ENCODE data around the gene ZNF319. TPM values are rescaled to one million over a fixed set of nuclear protein-coding genes. Genes with fewer than 3 reads are reported as not detected.

Gene ZNF319
- total RNA-seq, 1 donor from 2014 or later: 14.2 TPM

DNA sequence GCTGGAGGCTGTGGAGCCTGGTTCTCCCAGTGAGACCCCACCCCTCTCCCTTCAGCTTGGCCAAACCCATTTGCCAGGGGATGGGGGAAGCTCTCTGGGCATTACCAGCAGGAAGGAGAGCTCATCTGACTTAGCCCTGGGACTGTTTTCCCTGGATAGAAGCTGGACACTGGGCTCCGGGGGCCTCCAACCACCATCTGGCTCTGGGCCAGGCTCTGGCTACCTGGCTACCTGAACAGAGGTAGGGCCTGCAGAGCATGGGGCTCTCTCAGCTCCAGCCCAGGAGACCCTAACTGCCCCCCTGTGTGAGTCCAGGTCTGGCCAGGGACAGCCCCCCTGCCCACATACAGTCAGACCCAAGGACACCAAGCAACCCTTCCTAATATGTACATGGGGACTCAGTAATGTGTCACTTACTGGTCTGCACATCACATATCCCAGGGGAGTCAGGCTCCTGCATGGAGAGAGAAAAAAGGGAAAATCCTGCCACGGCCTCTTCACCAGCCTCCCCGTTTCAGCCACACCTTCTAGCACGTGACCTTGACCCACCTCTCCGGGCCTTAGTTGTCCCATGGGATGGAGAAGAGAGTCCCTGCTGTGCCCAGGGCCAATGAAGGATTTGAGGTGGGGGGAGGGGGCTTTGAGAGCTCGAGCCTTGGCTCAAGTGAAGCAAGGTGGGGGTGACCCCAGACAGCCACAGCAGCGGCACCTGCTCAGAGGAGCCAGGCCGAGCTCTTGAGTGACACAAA lies 43.4 kb downstream of the ZNF319 start:
- H3K9me3 Mint-ChIP-seq: no peaks in the 10 kb centered on the region
- no peaks in the 10 kb centered on the region for H3K36me3 Mint-ChIP-seq
- TF ChIP-seq, protein P1, sequence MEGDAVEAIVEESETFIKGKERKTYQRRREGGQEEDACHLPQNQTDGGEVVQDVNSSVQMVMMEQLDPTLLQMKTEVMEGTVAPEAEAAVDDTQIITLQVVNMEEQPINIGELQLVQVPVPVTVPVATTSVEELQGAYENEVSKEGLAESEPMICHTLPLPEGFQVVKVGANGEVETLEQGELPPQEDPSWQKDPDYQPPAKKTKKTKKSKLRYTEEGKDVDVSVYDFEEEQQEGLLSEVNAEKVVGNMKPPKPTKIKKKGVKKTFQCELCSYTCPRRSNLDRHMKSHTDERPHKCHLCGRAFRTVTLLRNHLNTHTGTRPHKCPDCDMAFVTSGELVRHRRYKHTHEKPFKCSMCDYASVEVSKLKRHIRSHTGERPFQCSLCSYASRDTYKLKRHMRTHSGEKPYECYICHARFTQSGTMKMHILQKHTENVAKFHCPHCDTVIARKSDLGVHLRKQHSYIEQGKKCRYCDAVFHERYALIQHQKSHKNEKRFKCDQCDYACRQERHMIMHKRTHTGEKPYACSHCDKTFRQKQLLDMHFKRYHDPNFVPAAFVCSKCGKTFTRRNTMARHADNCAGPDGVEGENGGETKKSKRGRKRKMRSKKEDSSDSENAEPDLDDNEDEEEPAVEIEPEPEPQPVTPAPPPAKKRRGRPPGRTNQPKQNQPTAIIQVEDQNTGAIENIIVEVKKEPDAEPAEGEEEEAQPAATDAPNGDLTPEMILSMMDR (conservative IDR thresholded peaks at IDR 0.05): no peak
- no peak overlapping the region for H3K4me3 Mint-ChIP-seq
- H3K4me1 Mint-ChIP-seq (ENCODE audit: unreplicated experiment): peaks cover 10% of the 10 kb centered on the region
- H3K27ac Mint-ChIP-seq: no peak overlapping the region
- no peak for DNase-seq (ENCODE audit: extremely low spot score, unreplicated experiment)
- no peaks in the 10 kb centered on the region for H3K27me3 Mint-ChIP-seq

DNA sequence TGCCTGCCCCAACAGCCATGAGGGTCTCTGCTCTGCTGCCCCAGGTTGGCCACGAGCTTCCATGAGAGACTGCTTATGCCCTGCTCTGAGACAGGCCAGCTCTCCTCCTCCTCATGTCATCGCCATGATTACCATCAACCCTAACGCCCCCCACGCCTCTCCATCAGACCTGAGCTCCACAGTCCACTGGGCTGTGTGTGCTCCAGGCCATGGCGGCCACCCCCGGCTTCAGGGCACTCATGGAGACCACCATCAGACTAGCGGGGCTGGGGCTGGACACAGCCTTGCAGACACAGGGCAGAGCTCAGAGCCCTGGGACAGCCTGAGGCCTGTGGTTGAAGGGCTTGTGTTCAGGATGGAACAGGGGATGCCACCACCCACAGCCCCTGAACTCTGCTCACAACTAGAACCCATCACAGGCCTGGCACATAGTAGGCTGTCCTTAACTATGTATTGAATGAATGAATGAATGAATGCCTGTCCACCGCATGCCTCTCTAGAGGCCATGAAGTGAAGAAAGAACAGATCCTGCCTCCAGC lies 44.1 kb downstream of the ZNF319 start:
- no peak overlapping the region for H3K4me3 Mint-ChIP-seq
- no peak for DNase-seq (ENCODE audit: extremely low spot score, unreplicated experiment)
- TF ChIP-seq, protein P1 (conservative IDR thresholded peaks at IDR 0.05): no peak
- no peaks in the 10 kb centered on the region for H3K27me3 Mint-ChIP-seq
- H3K36me3 Mint-ChIP-seq: no peaks in the 10 kb centered on the region
- H3K9me3 Mint-ChIP-seq: no peaks in the 10 kb centered on the region
- H3K27ac Mint-ChIP-seq: no peak overlapping the region
- H3K4me1 Mint-ChIP-seq (ENCODE audit: unreplicated experiment): peaks cover 10% of the 10 kb centered on the region

DNA sequence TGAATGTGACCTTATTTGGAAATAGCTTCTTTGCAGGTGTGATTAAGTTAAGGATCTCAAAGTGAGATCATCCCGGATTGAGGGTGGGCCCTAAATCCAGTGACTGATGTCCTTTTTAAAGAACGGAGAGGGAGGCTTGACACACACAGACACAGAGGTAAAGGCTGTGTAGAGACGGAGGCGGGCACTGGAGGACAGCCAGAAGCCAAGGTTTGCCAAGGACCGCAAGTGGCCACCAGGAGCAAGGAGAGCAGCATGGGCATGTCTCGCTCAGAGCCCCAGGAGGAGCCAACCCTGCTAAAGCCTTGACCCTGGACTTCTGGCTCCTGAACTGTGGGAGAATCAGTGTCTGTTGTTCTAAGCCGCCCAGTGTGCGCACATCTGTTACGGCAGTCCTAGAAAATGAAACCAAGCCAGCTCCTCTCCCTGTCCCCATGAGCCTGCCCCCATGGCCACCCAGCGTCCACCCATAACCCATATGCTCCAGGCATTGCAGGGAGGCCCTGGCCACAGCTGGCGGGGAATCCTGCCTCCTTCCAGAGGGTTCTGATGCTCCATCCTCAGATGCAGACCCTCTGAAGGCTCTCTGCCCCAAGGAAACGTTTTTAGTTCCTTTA lies 44.8 kb downstream of the ZNF319 start:
- H3K4me1 Mint-ChIP-seq (ENCODE audit: unreplicated experiment): peaks cover 10% of the 10 kb centered on the region
- TF ChIP-seq, protein P1 (conservative IDR thresholded peaks at IDR 0.05): no peak
- no peaks in the 10 kb centered on the region for H3K9me3 Mint-ChIP-seq
- no peaks in the 10 kb centered on the region for H3K27me3 Mint-ChIP-seq
- H3K27ac Mint-ChIP-seq: no peak overlapping the region
- no peak overlapping the region for H3K4me3 Mint-ChIP-seq
- no peak for DNase-seq (ENCODE audit: extremely low spot score, unreplicated experiment)
- H3K36me3 Mint-ChIP-seq: no peaks in the 10 kb centered on the region

DNA sequence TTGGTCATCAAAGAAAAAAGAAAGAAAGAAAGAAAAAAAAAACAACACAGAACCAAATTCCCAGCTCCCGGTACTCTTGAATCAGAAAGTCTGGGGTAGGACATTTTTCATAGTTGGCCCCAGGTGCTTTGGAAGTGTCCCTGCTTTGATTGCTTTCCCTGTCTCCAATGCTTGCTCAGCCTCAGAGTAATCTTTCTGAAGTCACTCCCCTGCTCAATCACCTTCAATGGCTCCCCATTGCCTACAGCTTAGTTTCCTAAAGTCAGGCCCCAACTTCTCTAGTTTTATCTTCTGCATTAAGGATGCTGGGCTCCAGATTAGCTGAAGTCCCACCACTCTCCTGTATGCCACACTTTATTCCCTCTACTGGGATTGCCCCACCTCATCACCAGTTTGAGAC lies 46.6 kb downstream of the ZNF319 start:
- H3K4me3 Mint-ChIP-seq: no peak overlapping the region
- peaks cover 1% of the 10 kb centered on the region for H3K4me1 Mint-ChIP-seq (ENCODE audit: unreplicated experiment)
- H3K27ac Mint-ChIP-seq: peak overlapping the region; percentile 5
- H3K27me3 Mint-ChIP-seq: no peaks in the 10 kb centered on the region
- no peak for DNase-seq (ENCODE audit: extremely low spot score, unreplicated experiment)
- H3K9me3 Mint-ChIP-seq: no peaks in the 10 kb centered on the region
- TF ChIP-seq, protein P1 (conservative IDR thresholded peaks at IDR 0.05): no peak
- H3K36me3 Mint-ChIP-seq: no peaks in the 10 kb centered on the region

DNA sequence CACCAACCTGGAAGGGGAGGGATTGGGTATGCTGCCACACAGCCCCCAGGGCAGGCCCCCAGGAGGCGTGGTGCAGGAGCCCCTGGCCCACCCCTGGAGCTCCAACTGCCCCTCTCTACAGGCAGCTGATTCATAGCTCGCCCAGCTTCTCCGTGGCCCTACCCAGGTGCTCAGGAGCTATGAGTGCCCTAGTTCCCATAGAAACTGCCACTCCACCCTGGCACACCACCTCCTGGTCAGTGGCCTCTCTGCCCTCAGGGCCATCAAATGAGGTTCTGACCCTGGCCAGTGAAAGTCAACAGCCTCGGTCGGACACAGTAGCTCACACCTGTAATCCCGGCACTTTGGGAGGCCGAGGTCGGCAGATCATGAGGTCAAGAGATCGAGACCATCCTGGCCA lies 47.6 kb downstream of the ZNF319 start:
- no peaks in the 10 kb centered on the region for H3K9me3 Mint-ChIP-seq
- H3K4me1 Mint-ChIP-seq (ENCODE audit: unreplicated experiment): no peaks in the 10 kb centered on the region
- no peaks in the 10 kb centered on the region for H3K27me3 Mint-ChIP-seq
- H3K4me3 Mint-ChIP-seq: no peak overlapping the region
- DNase-seq (ENCODE audit: extremely low spot score, unreplicated experiment): no peak
- no peaks in the 10 kb centered on the region for H3K36me3 Mint-ChIP-seq
- TF ChIP-seq, protein P1 (conservative IDR thresholded peaks at IDR 0.05): no peak
- no peak overlapping the region for H3K27ac Mint-ChIP-seq
